Liver (tissue), 9 donors: ENCODE results near the gene RAN. TPM values are rescaled to one million over a fixed set of nuclear protein-coding genes. Genes with fewer than 3 reads are reported as not detected.
"Not testable (repeated sequence)": the region's sequence is repeated elsewhere in the genome, so short reads cannot be mapped to it uniquely, and the experiment has no call there.

Source experiments
- DNase-seq: peaks from one replicate; pipeline ENCODE4 v3.0.0-alpha.2; 2017; ENCODE audit warnings: low spot score
- H3K27ac ChIP-seq, 2 donors: one replicate each; pipeline ENCODE4 v1.7.0; 2013; ENCODE audit warnings: inconsistent platforms in 2 of 2, low read length in 2 of 2, control low read depth in 1 of 2, low read depth in 1 of 2, mild to moderate bottlenecking in 1 of 2
- H3K27me3 ChIP-seq, 4 donors: one replicate each; pipeline versions ENCODE4 v1.6.1 to v1.7.0; 2013; ENCODE audit warnings: low read length in 3 of 4, inconsistent platforms in 1 of 4, mild to moderate bottlenecking in 1 of 4, moderate library complexity in 1 of 4; ENCODE audit not compliant: control insufficient read depth in 4 of 4, insufficient read depth in 4 of 4
- H3K36me3 ChIP-seq, 4 donors: one replicate each; pipeline versions ENCODE4 v1.6.1 to v1.7.0; 2013; ENCODE audit warnings: low read length in 3 of 4, mild to moderate bottlenecking in 3 of 4, low read depth in 1 of 4, moderate library complexity in 1 of 4; ENCODE audit not compliant: control insufficient read depth in 4 of 4, insufficient read depth in 3 of 4
- H3K4me1 ChIP-seq, 4 donors: one replicate each; pipeline versions ENCODE4 v1.6.1 to v1.7.0; 2013; ENCODE audit warnings: low read length in 3 of 4, mild to moderate bottlenecking in 3 of 4, moderate library complexity in 1 of 4; ENCODE audit not compliant: control insufficient read depth in 4 of 4, insufficient read depth in 4 of 4
- H3K4me3 ChIP-seq, 3 donors: one replicate each; pipeline versions ENCODE4 v1.6.1 to v1.7.0; 2013; ENCODE audit warnings: low read length in 3 of 3, control low read depth in 1 of 3, low read depth in 1 of 3, mild to moderate bottlenecking in 1 of 3
- H3K9ac ChIP-seq, 2 donors: one replicate each; pipeline ENCODE4 v1.7.0; 2013; ENCODE audit warnings: low read length in 2 of 2, mild to moderate bottlenecking in 2 of 2, moderate library complexity in 2 of 2, control low read depth in 1 of 2, low read depth in 1 of 2
- H3K9me3 ChIP-seq, 4 donors: one replicate each; pipeline versions ENCODE4 v1.6.1 to v1.7.0; 2013; ENCODE audit warnings: low read length in 3 of 4; ENCODE audit not compliant: control insufficient read depth in 4 of 4
- FOXA2 ChIP-seq: IDR thresholded peaks from 2 replicates; pipeline ENCODE4 v1.6.1; 2016; ENCODE audit warnings: antibody characterized with exemption
- HNF4A ChIP-seq, 2 donors: conservative IDR thresholded peaks; 2 replicates each; pipeline ENCODE4 v1.6.1; 2016; ENCODE audit warnings: antibody characterized with exemption in 2 of 2, mild to moderate bottlenecking in 2 of 2
- HNF4G ChIP-seq: IDR thresholded peaks from 2 replicates; pipeline ENCODE4 v1.6.1; 2016; ENCODE audit warnings: antibody characterized with exemption
- JUND ChIP-seq, 2 donors: IDR thresholded peaks; 2 replicates each; pipeline ENCODE4 v1.6.1; 2016; ENCODE audit warnings: antibody characterized with exemption in 2 of 2
- RAD21 ChIP-seq, 2 donors: IDR thresholded peaks; 2 replicates each; pipeline ENCODE4 v1.6.1; 2016; ENCODE audit warnings: antibody characterized with exemption in 2 of 2, mild to moderate bottlenecking in 2 of 2
- REST ChIP-seq: IDR thresholded peaks from 2 replicates; pipeline ENCODE4 v1.6.1; 2016; ENCODE audit warnings: antibody characterized with exemption, mild to moderate bottlenecking
- SP1 ChIP-seq: IDR thresholded peaks from 2 replicates; pipeline ENCODE4 v1.6.1; 2018; ENCODE audit warnings: antibody characterized with exemption, mild to moderate bottlenecking
- TAF1 ChIP-seq: conservative IDR thresholded peaks from 2 replicates; pipeline ENCODE4 v1.6.1; 2016; ENCODE audit warnings: antibody characterized with exemption, mild to moderate bottlenecking
- YY1 ChIP-seq: IDR thresholded peaks from 2 replicates; pipeline ENCODE4 v1.6.1; 2016; ENCODE audit warnings: antibody characterized with exemption, mild to moderate bottlenecking
- ZBTB33 ChIP-seq: IDR thresholded peaks from 2 replicates; pipeline ENCODE4 v1.6.1; 2016; ENCODE audit warnings: antibody characterized with exemption
- WGBS: extraction: QIAGEN DNeasy Blood & Tissue Kit; methylation state at CpG from one replicate; pipeline ENCODE4 v1.1.7; 2013; 5-methylcytosine and 5-hydroxymethylcytosine counted together
- polyA plus RNA-seq, 2 donors: library from polyadenylated mRNA; stranded (reverse) in 1 of 2; unstranded in 1 of 2; fragments of 200-250 nt in 1 of 2; fragments of >200 nt in 1 of 2; fragmentation: Nextera tagmentation in 1 of 2; extraction: Ambion mirVana in 1 of 2; gene quantifications; one replicate each; pipeline versions ENCODE4 v1.2.1 to v1.2.3, GENCODE V29; 2013 to 2015
- total RNA-seq, 2 donors: library from RNA; depleted of rRNA; stranded (reverse); fragments of >200 nt; gene quantifications; one replicate each; pipeline ENCODE4 v1.2.3, GENCODE V29; 2014
- TF ChIP-seq, protein P1 (sequence below): IDR thresholded peaks from 2 replicates; pipeline ENCODE4 v1.6.1; 2016; ENCODE audit warnings: antibody characterized with exemption
- TF ChIP-seq, protein P2 (sequence below): fragments of 150-350 bp; IDR thresholded peaks from 2 replicates; pipeline ENCODE4 v1.5.1; 2017; ENCODE audit warnings: improper control_type of control experiment, low read depth, low read length; ENCODE audit not compliant: missing input control
- donor health status: healthy.
- donor health status: healthy.
- donor health status: healthy.
- donor health status: healthy.
- donor health status: healthy.

The RAN gene
- total and polyA plus RNA-seq, 4 donors: 102 to 281 (median 186) TPM

- TF ChIP-seq REST: no peak
- no peak for TF ChIP-seq ZBTB33
- TF ChIP-seq, protein P1, sequence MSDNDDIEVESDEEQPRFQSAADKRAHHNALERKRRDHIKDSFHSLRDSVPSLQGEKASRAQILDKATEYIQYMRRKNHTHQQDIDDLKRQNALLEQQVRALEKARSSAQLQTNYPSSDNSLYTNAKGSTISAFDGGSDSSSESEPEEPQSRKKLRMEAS: no peak
- no peak for TF ChIP-seq HNF4A (conservative IDR thresholded peaks at IDR 0.05)
- no peak for TF ChIP-seq FOXA2
- TF ChIP-seq YY1: no peak
Observed at GRCh38 chr12:130859161-130859560, 12.7 kb upstream of the RAN start (continued).

DNA sequence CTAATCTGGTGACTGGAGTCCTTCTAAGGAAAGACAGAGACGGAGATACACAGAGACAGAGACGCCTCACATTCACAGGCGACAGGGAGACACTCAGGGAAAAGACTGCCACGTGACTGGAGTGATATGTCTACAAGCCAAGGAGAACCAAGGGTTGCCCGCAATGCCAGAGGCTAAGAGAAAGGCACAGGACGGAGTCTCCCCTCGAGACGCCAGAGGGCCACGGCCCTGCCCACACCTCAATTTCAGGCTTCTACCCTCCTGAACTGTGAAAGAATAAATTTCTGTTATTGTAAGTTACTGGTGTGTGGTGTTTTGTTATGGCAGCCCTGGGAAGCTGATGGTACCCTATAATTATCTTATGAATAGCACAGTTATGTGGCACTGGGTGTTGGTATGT lies 11.6 kb upstream of the RAN start:
- TF ChIP-seq JUND (IDR thresholded peaks at IDR 0.05): no peak
- no peak for TF ChIP-seq ZBTB33
- no peak for TF ChIP-seq TAF1
- TF ChIP-seq, protein P1: no peak
- TF ChIP-seq SP1: no peak
- TF ChIP-seq FOXA2: no peak
- no peak for TF ChIP-seq RAD21 (IDR thresholded peaks at IDR 0.05)
- H3K4me3 ChIP-seq: no peak overlapping the region
- no peaks in the 10 kb centered on the region for H3K27me3 ChIP-seq
- H3K36me3 ChIP-seq: no peaks in the 10 kb centered on the region
- WGBS: 91% methylated on average over 9 of the region's 9 CpGs
- H3K4me1 ChIP-seq: no peaks in the 10 kb centered on the region
- DNase-seq: no peak
- H3K9me3 ChIP-seq: peaks cover 0 to 4% (median 0%) of the 10 kb centered on the region in 4 donors
- no peak overlapping the region for H3K9ac ChIP-seq
- H3K27ac ChIP-seq: no peak overlapping the region

- H3K9ac ChIP-seq: no peak overlapping the region
- TF ChIP-seq, protein P2, sequence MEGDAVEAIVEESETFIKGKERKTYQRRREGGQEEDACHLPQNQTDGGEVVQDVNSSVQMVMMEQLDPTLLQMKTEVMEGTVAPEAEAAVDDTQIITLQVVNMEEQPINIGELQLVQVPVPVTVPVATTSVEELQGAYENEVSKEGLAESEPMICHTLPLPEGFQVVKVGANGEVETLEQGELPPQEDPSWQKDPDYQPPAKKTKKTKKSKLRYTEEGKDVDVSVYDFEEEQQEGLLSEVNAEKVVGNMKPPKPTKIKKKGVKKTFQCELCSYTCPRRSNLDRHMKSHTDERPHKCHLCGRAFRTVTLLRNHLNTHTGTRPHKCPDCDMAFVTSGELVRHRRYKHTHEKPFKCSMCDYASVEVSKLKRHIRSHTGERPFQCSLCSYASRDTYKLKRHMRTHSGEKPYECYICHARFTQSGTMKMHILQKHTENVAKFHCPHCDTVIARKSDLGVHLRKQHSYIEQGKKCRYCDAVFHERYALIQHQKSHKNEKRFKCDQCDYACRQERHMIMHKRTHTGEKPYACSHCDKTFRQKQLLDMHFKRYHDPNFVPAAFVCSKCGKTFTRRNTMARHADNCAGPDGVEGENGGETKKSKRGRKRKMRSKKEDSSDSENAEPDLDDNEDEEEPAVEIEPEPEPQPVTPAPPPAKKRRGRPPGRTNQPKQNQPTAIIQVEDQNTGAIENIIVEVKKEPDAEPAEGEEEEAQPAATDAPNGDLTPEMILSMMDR: no peak
- TF ChIP-seq HNF4A (conservative IDR thresholded peaks at IDR 0.05): no peak
- TF ChIP-seq HNF4G: no peak
- H3K4me1 ChIP-seq: no peaks in the 10 kb centered on the region
- H3K36me3 ChIP-seq: no peaks in the 10 kb centered on the region
- H3K4me3 ChIP-seq: no peak overlapping the region
- H3K9me3 ChIP-seq: peaks cover 0 to 4% (median 0%) of the 10 kb centered on the region in 4 donors
- H3K27me3 ChIP-seq: no peaks in the 10 kb centered on the region
- 87% methylated on average over 4 of the region's 4 CpGs for WGBS
- H3K27ac ChIP-seq: no peak overlapping the region
- DNase-seq: no peak
Observed at GRCh38 chr12:130862161-130862560, 9.7 kb upstream of the RAN start.

DNA sequence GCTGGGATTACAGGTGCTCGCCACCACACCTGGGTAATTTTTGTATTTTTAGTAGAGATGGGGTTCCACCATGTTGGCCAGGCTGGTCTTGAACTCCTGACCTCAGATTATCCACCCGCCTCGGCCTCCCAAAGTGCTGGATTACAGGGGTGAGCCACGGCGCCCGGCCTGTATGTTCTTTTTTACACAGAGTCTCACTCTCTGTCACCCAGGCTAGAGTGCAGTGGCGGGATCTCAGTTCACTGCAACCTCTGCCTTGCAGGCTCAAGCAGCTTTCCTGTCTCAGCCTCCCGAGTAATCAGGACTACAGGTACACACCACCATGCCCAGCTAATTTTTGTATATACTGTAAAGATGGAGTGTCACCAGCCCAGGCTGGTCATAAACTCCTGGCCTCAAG lies 9.1 kb upstream of the RAN start:
- H3K4me1 ChIP-seq, DNase-seq, H3K9me3 ChIP-seq, H3K27me3 ChIP-seq, H3K36me3 ChIP-seq, H3K27ac ChIP-seq, H3K9ac ChIP-seq, H3K4me3 ChIP-seq: not testable (repeated sequence)
- 97% methylated on average over 8 of the region's 8 CpGs for WGBS
